Trophoblast cell (in vitro differentiated cells and primary cell): ENCODE data around the gene PUS1.

ENCODE experiments used
- DNase-seq, 2 donors: peaks; one replicate each; pipeline ENCODE4 v3.0.0-alpha.2; 2016
- H2AFZ ChIP-seq: 2 replicates; pipeline ENCODE4 v1.6.1; 2013; ENCODE audit warnings: low read length, moderate library complexity, mild to moderate bottlenecking; ENCODE audit not compliant: insufficient read depth, poor library complexity
- H2AK5ac ChIP-seq: 2 replicates; pipeline ENCODE4 v1.6.1; 2013; ENCODE audit warnings: mild to moderate bottlenecking, low read length
- H2BK120ac ChIP-seq: 2 replicates; pipeline ENCODE4 v1.6.1; 2013; ENCODE audit warnings: low read length, mild to moderate bottlenecking, moderate library complexity; ENCODE audit not compliant: insufficient read depth, poor library complexity
- H2BK12ac ChIP-seq: 2 replicates; pipeline ENCODE4 v1.6.1; 2013; ENCODE audit warnings: mild to moderate bottlenecking, low read length, moderate library complexity
- H2BK5ac ChIP-seq: 2 replicates; pipeline ENCODE4 v1.6.1; 2013; ENCODE audit warnings: low read length, low read depth, moderate library complexity, mild to moderate bottlenecking; ENCODE audit not compliant: poor library complexity
- H3K14ac ChIP-seq: 2 replicates; pipeline ENCODE4 v1.6.1; 2013; ENCODE audit warnings: mild to moderate bottlenecking, low read length
- H3K18ac ChIP-seq: 2 replicates; pipeline ENCODE4 v1.6.1; 2013; ENCODE audit warnings: mild to moderate bottlenecking, low read length
- H3K23ac ChIP-seq: 2 replicates; pipeline ENCODE4 v1.6.1; 2013; ENCODE audit warnings: low read length
- H3K27ac ChIP-seq: 2 replicates; pipeline ENCODE4 v1.5.1; 2013; ENCODE audit warnings: low read depth, mild to moderate bottlenecking, inconsistent platforms, low read length, moderate library complexity
- H3K27me3 ChIP-seq: 2 replicates; pipeline ENCODE4 v1.6.1; 2013; ENCODE audit warnings: inconsistent platforms, mild to moderate bottlenecking, low read length, moderate library complexity; ENCODE audit not compliant: insufficient read depth
- H3K36me3 ChIP-seq, 2 experiments: 1 replicate in 1 of 2; 2 replicates in 1 of 2; pipeline ENCODE4 v1.6.1; 2013; ENCODE audit warnings: low read length in 2 of 2, mild to moderate bottlenecking in 2 of 2, moderate library complexity in 1 of 2; ENCODE audit not compliant: insufficient read depth in 2 of 2, control insufficient read depth in 1 of 2
- H3K4ac ChIP-seq: 2 replicates; pipeline ENCODE4 v1.6.1; 2013; ENCODE audit warnings: low read depth, mild to moderate bottlenecking, low read length, moderate library complexity
- H3K4me1 ChIP-seq, 2 experiments: 1 replicate in 1 of 2; 2 replicates in 1 of 2; pipeline ENCODE4 v1.6.1; 2013; ENCODE audit warnings: low read length in 2 of 2, mild to moderate bottlenecking in 2 of 2, moderate library complexity in 1 of 2; ENCODE audit not compliant: insufficient read depth in 2 of 2, control insufficient read depth in 1 of 2
- H3K4me2 ChIP-seq: 2 replicates; pipeline ENCODE4 v1.6.1; 2013; ENCODE audit warnings: inconsistent platforms, mild to moderate bottlenecking, low read length, moderate library complexity
- H3K4me3 ChIP-seq: 2 replicates; pipeline ENCODE4 v1.5.1; 2013; ENCODE audit warnings: mild to moderate bottlenecking, low read depth, low read length, inconsistent platforms
- H3K79me1 ChIP-seq: one replicate; pipeline ENCODE4 v1.6.1; 2013; ENCODE audit warnings: low read length
- H3K79me2 ChIP-seq: 2 replicates; pipeline ENCODE4 v1.6.1; 2013; ENCODE audit warnings: low read length, mild to moderate bottlenecking; ENCODE audit not compliant: control insufficient read depth, insufficient read depth, poor library complexity
- H3K9ac ChIP-seq: 2 replicates; pipeline ENCODE4 v1.6.1; 2013; ENCODE audit warnings: mild to moderate bottlenecking, low read length
- H3K9me3 ChIP-seq: 2 replicates; pipeline ENCODE4 v1.6.1; 2013; ENCODE audit warnings: low read depth, mild to moderate bottlenecking, control low read depth, inconsistent platforms, low read length; ENCODE audit not compliant: insufficient read depth
- H4K12ac ChIP-seq: 2 replicates; pipeline ENCODE4 v1.6.1; 2013; ENCODE audit warnings: low read depth, mild to moderate bottlenecking, low read length, moderate library complexity
- H4K8ac ChIP-seq: 2 replicates; pipeline ENCODE4 v1.6.1; 2013; ENCODE audit warnings: low read depth, mild to moderate bottlenecking, low read length, moderate library complexity
- H4K91ac ChIP-seq: one replicate; pipeline ENCODE4 v1.6.1; 2013; ENCODE audit warnings: low read depth, mild to moderate bottlenecking, low read length, moderate library complexity
- WGBS: extraction: QIAGEN DNeasy Blood & Tissue Kit; methylation state at CpG from one replicate; pipeline ENCODE4 v1.1.7; 2013; ENCODE audit warnings: missing lambda C conversion rate; ENCODE audit not compliant: insufficient read length, insufficient coverage; ENCODE audit errors: extremely low coverage; 5-methylcytosine and 5-hydroxymethylcytosine counted together

Gene PUS1

DNA sequence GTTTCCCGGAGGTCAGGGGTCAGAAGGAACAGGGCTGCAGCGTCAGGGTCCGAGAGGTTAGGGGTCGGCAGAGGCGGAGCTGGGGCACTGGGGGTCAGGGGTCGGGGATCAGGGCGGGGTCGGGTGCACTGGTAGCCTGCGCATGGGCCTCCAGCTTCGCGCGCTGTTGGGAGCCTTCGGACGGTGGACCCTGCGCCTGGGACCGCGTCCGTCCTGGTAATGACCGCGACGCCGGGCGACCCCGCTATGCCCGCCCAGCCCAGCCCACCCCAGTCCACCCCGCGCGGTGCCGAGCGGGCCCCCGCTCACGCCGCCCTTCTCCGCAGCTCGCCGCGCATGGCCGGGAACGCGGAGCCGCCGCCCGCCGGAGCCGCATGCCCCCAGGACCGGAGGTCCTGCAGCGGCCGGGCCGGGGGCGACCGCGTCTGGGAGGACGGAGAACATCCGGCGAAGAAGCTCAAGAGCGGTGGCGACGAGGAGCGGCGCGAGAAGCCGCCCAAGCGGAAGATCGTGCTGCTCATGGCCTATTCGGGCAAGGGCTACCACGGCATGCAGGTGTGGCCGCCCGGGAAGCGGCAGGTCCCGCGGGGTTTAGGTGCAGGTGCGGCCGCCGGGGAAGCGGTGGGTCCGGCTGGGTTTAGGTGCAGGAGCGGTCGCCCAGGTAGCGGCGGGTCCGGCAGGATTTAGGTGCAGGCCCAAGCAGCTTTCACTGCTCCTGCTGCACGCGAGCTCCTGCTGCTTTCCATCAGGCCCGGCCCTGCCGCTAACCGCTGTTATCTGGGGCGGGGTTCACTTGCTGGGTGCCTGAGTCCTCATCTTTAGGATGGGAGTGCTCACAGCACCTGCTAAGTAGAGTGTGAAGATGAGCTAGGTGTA lies 743 bp downstream of the PUS1 start:
- Histone ChIP-seq H4K12ac (peak overlapping the region; percentile 84), H3K4ac (peak overlapping the region; percentile 30), H3K9ac (peak overlapping the region; percentile 88), H3K79me1 (peaks cover 9% of the 10 kb centered on the region), H3K4me2 (peak overlapping the region; percentile 92), H3K79me2 (peaks cover 11% of the 10 kb centered on the region), H3K18ac (peak overlapping the region; percentile 84), H2BK120ac (peak overlapping the region; percentile 20), H3K23ac (no peak overlapping the region), H2BK5ac (peak overlapping the region; percentile 45), H3K9me3 (peaks cover 2% of the 10 kb centered on the region), H3K14ac (peak overlapping the region; percentile 80), H2AK5ac (no peak overlapping the region), H3K4me3 (peak overlapping the region; percentile 95), H2AFZ (peak overlapping the region; percentile 96), H4K91ac (peak overlapping the region; percentile 86), H4K8ac (peak overlapping the region; percentile 85), H3K36me3 (peaks cover 30 to 32% of the 10 kb centered on the region in 2 experiments), H3K4me1 (peaks cover 2 to 6% of the 10 kb centered on the region in 2 experiments), H3K27me3 (no peaks in the 10 kb centered on the region), H3K27ac (peak overlapping the region; percentile 22), H2BK12ac (no peak overlapping the region)
- WGBS: no CpG with 5 or more reads among the region's 87 CpGs
- peak in 1 of 2 donors; percentile 25 for DNase-seq

DNA sequence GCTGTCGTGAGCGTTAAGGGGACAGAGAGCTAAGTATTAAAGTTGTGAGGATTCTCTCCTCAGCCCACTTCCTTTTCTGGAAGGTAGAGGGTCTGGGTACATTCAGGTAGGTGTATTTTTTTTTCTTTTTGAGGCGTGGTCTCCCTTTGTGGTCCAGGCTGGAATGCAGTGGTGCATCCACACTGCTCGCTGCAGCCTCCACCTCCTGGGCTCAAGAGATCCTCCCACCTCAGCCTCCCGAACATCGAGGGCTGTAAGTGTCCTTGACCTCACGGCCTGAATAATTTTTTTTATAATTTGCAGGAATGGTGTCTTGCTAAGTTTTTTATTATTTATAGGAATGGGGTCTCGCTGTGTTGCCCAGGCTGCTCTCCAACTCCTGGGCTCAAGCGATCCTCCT lies 1.4 kb downstream of the PUS1 start:
- Histone ChIP-seq H3K36me3 (peaks cover 30 to 32% of the 10 kb centered on the region in 2 experiments), H3K23ac (no peak overlapping the region), H3K9ac (no peak overlapping the region), H2BK5ac (no peak overlapping the region), H2AFZ (no peak overlapping the region), H3K4ac (peak overlapping the region; percentile 30), H3K4me1 (peaks cover 2 to 6% of the 10 kb centered on the region in 2 experiments), H3K9me3 (peaks cover 2% of the 10 kb centered on the region), H3K4me2 (peak overlapping the region; percentile 92), H4K8ac (no peak overlapping the region), H3K79me1 (peaks cover 9% of the 10 kb centered on the region), H4K91ac (no peak overlapping the region), H3K4me3 (peak overlapping the region; percentile 95), H3K18ac (no peak overlapping the region), H3K14ac (no peak overlapping the region), H2AK5ac (no peak overlapping the region), H2BK120ac (no peak overlapping the region), H3K27ac (no peak overlapping the region), H4K12ac (no peak overlapping the region), H2BK12ac (no peak overlapping the region), H3K27me3 (no peaks in the 10 kb centered on the region), H3K79me2 (peaks cover 11% of the 10 kb centered on the region)
- WGBS: no CpG with 5 or more reads among the region's 9 CpGs
- no peak for DNase-seq

DNA sequence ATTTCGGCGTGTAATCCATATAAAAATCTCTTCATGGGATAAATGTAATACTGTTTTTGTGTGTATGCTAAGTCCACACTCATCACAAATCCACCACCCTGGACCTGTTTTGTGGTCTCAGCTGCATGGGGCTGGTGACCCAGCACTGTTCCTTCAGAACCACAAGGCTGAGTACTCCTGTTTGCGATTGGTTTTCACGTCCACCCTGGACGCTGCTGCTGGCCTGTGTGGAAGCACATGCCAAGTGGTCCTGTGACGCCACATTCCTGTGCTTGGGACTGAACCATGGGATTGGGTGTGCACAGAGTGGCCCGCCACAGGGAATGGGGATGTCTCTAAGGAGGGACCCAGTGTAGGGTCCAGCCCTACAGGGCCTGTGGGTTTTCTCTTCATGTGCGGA lies 4.3 kb downstream of the PUS1 start:
- Histone ChIP-seq H3K14ac (no peak overlapping the region), H3K79me1 (peaks cover 9% of the 10 kb centered on the region), H3K9ac (no peak overlapping the region), H2AK5ac (no peak overlapping the region), H3K4me1 (peaks cover 2 to 4% of the 10 kb centered on the region in 2 experiments), H3K18ac (no peak overlapping the region), H3K4me2 (no peak overlapping the region), H3K9me3 (no peaks in the 10 kb centered on the region), H3K27ac (no peak overlapping the region), H4K12ac (no peak overlapping the region), H3K4me3 (no peak overlapping the region), H3K79me2 (peaks cover 11% of the 10 kb centered on the region), H2BK5ac (no peak overlapping the region), H3K36me3 (peaks cover 33 to 40% of the 10 kb centered on the region in 2 experiments), H4K8ac (no peak overlapping the region), H3K4ac (no peak overlapping the region), H2AFZ (no peak overlapping the region), H3K23ac (no peak overlapping the region), H4K91ac (no peak overlapping the region), H2BK12ac (no peak overlapping the region), H2BK120ac (no peak overlapping the region), H3K27me3 (no peaks in the 10 kb centered on the region)
- no peak for DNase-seq
- WGBS: no CpG with 5 or more reads among the region's 8 CpGs

DNA sequence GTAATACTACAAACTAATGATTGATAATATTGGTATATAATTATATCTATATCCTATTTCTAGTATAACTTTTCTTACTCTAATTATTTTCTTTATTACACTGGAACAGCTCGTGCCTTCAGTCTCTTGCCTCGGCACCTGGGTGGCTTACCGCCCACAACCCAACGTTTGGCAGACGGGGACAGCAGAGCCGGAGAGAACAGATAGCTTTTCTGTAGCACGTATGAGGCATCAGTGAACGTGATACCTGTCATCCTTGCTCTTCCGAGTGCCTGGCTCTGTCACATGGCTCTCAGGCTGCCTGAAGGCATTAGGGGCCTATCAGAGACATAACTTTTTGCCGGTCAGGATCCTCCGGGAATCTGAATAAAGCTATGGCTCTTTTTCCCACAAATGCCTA lies 5.5 kb downstream of the PUS1 start:
- H3K79me1 ChIP-seq: no peaks in the 10 kb centered on the region
- H3K27me3 ChIP-seq: no peaks in the 10 kb centered on the region
- H4K91ac ChIP-seq: no peak overlapping the region
- no peak overlapping the region for H3K4ac ChIP-seq
- no peak overlapping the region for H2BK12ac ChIP-seq
- no peak overlapping the region for H3K14ac ChIP-seq
- H4K12ac ChIP-seq: no peak overlapping the region
- H4K8ac ChIP-seq: no peak overlapping the region
- no peak overlapping the region for H3K4me3 ChIP-seq
- WGBS: no CpG with 5 or more reads among the region's 11 CpGs
- H3K27ac ChIP-seq: no peak overlapping the region
- H3K9ac ChIP-seq: no peak overlapping the region
- no peak for DNase-seq
- no peaks in the 10 kb centered on the region for H3K9me3 ChIP-seq
- no peak overlapping the region for H3K4me2 ChIP-seq
- no peak overlapping the region for H3K18ac ChIP-seq
- H2BK120ac ChIP-seq: no peak overlapping the region
- peaks cover 2 to 4% of the 10 kb centered on the region in 2 experiments for H3K4me1 ChIP-seq
- H3K79me2 ChIP-seq: peaks cover 5% of the 10 kb centered on the region
- no peak overlapping the region for H3K23ac ChIP-seq
- peaks cover 39 to 46% of the 10 kb centered on the region in 2 experiments for H3K36me3 ChIP-seq
- no peak overlapping the region for H2AK5ac ChIP-seq
- H2AFZ ChIP-seq: no peak overlapping the region
- H2BK5ac ChIP-seq: no peak overlapping the region
